GM21367 (cell line): ENCODE results near the gene ZMYND10.

Experiments used
- ATAC-seq: cut with Tn5 transposase; IDR thresholded peaks from one replicate; pipeline ENCODE4 v1.9.1; 2021; ENCODE audit not compliant: unreplicated experiment

Gene ZMYND10

GRCh38 chr3:50345586-50346234 lies at the start of gene ZMYND10:
Gene ZMYND10 (minus strand): TSS chr3:50345732. CDS start chr3:50345579, 153 bp downstream.
- no peak for ATAC-seq

GRCh38 chr3:50393061-50393460 lies 47.5 kb upstream of the ZMYND10 start:
- ATAC-seq = no peak

GRCh38 chr3:50392101-50392715 lies 46.7 kb upstream of the ZMYND10 start:
- ATAC-seq = no peak

GRCh38 chr3:50390508-50391224 lies 45.1 kb upstream of the ZMYND10 start:
- no peak for ATAC-seq

DNA sequence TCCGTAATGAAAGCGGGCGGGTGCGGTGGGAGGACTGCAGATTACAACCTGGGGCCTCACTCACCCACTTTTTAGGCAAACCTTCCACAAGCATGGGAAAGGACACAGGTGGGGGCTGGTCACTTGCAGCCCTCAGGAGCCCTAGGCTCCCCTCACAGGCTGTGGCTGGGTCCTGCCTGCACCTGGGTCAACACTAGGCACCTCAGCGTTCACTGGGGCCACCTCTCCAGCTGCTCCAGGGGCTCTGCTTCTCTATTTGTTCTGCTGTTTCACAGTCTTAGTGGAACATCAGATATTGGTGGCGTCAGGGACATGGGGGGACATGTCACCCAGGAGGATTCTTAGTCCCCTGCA lies 43.9 kb upstream of the ZMYND10 start:
- ATAC-seq = no peak

DNA sequence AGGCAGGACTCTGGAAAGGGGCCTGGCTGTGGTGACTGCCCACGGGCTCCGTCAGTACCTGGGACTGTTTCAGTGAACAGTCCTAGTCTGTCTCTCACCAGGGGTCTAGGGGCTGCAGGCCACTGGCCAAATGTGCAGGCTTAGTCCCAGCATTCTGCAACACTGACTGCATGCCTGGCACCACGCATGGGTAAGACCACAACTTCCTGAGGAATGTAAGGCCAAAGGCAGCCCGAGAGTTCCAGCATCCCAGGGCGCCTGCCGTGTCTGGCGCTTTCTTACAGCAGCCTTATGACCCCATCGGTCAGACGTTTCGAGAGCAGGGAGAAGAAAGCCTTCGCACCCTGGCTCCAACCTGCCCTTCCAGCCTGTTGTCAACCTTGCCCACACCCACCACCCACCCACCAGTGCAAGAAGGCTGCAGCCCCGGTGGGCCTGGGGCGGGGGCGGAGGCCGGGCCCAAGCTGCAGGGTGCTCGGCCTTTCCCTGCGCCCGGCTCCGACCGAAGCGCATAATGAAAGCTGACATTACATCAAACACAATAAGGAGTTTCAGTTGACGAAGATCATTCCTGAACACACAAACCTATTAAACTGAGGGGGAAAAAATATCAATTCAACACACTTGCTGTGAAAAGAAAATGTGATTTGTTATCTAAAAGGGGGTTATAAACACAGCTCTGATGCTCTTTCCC lies 43.3 kb upstream of the ZMYND10 start:
- no peak for ATAC-seq

GRCh38 chr3:50388016-50388719 lies 42.6 kb upstream of the ZMYND10 start:
- ATAC-seq = no peak

GRCh38 chr3:50385754-50386153 lies 40.2 kb upstream of the ZMYND10 start:
- ATAC-seq = no peak

DNA sequence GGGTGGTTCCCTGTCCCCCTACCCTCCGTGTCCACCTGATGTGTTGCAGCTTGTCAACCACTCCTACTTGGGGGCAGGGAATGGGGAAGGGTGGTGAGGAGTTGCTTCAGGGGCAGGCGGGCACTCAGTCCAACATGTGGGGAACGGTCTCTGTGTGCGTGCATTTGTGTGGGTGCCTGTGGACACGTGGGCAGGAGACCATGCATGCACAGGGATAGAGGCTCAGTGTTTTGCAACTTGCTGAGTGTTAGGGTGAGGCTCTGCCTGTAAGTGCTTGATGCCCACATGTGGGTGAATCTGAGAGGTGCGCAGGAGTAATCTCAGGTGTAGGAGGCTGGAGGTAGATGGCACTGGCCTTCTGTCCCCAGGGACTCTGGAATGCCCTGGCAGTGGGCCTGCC lies 38.2 kb upstream of the ZMYND10 start:
- no peak for ATAC-seq

DNA sequence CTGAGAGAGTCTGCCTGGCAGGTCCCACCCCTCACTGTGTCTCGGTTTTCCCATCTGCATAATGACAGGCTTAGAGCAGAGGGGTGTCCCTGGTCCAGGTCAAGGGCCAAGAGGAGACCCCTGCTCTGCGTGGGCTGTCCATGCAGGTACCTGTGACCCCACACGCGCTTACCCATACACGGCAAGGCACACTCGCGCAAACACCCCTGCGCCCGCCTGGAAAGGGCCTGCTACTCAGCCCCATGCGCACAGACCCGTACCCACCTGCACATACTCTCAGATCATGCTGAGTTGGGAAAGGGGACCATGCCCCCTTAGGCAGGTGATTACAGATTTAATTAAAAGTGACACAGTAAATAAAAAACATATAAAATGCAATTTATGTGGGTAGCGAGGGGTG lies 37.2 kb upstream of the ZMYND10 start:
- ATAC-seq = no peak

GRCh38 chr3:50381383-50381782 lies 35.9 kb upstream of the ZMYND10 start:
- ATAC-seq = no peak

- ATAC-seq = no peak
Observed at GRCh38 chr3:50380405-50381085, 35.0 kb upstream of the ZMYND10 start.

DNA sequence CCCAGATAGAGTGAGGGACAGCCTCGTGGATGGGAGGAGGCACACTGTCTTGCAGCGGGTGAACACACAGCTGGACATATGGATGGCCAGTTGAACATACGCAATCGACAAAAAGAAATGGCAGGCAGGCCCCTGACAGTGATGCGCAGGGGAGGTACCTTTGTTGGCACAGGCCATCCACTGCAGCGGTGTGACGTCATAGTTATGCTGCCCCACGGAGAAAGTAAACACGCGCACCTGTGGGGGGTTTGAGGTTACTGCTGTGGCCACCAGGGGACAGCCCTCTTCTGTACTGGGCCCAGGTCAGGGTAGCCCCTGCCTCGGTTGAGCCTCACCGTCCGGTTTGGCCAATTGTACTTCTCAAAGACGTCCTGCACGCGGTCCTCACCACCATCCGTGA lies 33.2 kb upstream of the ZMYND10 start:
- ATAC-seq = no peak

- ATAC-seq = no peak
Observed at GRCh38 chr3:50378024-50378423, 32.5 kb upstream of the ZMYND10 start.

- no peak for ATAC-seq
Observed at GRCh38 chr3:50375258-50375931, 29.9 kb upstream of the ZMYND10 start.

DNA sequence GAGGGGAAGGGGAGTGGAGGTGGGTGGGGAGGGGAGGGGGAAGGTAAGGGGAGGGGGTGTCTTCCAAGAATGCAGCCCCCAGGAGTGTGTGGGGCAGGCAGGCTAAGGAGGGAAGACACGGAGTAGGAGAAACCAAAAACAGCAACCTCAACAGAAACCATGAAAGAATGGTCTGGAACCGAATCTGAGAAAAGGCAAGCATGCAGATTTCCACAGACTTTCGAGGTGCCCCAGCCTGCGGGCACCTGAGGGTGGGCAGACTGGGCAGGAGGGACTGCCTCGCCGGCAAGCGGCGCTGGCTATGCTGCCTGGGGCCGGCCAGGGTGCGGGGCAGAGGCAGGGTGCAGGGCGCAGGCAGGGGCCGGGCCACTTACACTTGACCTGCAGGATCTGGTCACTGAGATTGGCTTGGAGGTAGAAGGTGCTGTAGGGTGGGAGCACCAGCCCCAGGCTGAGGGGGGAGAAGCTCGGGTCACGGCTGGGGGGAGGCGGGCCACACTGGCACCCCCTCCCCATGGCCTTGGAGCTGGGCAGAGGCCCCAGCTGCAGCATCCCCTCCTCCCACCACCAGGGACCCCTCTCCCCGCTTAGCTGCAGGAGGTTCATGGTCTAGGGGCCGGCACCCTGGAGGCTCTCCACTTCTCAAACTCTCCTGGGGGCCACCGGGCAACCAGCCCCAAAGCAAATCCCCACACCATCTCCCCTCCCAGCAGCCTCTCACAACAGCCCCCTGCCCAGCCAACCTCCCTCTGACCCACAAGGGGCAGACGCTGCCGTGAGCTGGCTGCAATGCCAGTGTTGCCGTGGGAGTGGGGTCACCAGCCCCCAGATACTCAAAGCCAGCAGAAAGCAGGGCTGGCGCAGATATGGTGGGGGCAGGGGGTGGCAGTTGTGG lies 29.1 kb upstream of the ZMYND10 start:
- ATAC-seq = no peak

DNA sequence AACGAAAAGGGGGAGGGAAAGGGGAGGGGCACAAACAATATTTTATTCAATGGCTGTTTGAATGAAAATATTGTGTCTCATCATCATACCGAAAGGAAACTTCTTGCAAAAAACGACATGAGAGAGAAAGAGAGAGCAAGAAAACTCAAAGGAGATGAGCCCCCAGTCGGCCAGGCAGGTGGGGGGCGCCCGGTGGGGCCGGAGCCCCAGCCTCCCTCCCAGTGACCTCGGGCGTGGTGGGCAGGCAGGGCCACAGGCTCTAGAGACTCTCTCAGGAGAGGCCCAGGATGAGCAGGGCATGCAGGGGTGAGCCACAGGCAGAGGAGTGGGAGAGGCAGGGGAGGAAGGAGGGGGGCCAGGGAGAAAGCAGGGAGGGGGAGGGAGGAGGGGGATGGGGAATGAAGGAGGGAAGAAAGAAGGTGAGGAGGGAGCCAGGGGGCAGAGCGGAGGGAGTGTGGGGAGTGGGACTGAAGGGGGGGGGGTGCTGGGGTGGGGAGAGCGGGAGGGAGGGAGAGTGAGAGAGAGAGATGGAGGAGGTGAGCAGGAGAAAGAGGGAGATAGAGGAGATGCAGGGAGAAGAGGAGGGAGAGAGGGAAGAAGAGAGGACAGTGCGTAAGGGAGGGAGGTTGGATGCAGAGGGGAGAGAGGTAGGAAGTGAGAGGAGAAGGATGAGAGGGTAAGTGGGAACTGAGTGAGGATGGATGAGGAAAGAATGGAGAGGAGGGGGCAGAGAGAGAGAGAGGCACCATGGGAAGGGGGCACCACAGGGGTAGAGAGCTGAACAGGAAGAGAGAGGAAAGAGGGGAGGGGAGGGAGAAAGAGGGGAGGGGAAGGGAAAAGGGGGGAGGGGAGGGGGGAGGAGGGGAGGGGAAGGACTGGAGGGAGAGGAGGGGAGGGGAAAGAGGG lies 27.9 kb upstream of the ZMYND10 start:
- no peak for ATAC-seq

DNA sequence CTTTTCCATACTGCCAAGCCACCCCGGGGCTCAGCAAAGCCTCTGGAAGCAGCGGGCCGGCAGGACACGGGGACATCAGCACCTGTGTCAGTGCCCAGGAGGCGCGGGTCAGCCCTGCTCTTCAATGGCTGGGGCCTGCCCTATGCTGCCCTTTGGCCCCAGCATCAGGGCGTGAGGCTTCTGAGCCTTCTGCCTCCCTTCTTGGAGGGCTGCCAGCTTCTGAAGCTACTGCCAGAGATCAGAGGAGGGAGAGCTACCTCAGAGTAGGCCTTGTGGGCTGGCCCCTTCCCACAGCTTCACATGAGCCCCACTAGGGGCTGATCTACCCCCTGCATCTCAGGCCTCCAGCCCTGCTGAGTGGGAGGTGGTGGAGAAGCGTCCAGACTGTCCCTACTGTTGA lies 26.8 kb upstream of the ZMYND10 start:
- no peak for ATAC-seq
